C1 segment of cervical spinal cord (tissue), 14 donors: ENCODE measurements around the gene TNNT3.
A peak's percentile ranks its signal among the peaks of the same experiment; 100 is the strongest.

Experiments
- DNase-seq, 14 donors: peaks; one replicate each; lab custom pipeline; 2025; lab: John Stamatoyannopoulos, UW

The TNNT3 gene

GRCh38 chr11:1896923-1897322, 22.6 kb upstream of the TNNT3 start:
- DNase-seq: no peak

- DNase-seq: no peak
Measured at GRCh38 chr11:1899090-1899489, 20.4 kb upstream of the TNNT3 start.

- DNase-seq: no peak
Measured at GRCh38 chr11:1899686-1900085, 19.8 kb upstream of the TNNT3 start.

GRCh38 chr11:1906181-1906580, 13.3 kb upstream of the TNNT3 start:
- DNase-seq: no peak

- no peak for DNase-seq
Measured at GRCh38 chr11:1906611-1907423, 12.7 kb upstream of the TNNT3 start.

- DNase-seq: no peak
Measured at GRCh38 chr11:1908618-1909017, 10.9 kb upstream of the TNNT3 start.

- DNase-seq: no peak
Measured at GRCh38 chr11:1909524-1909923, 10.0 kb upstream of the TNNT3 start.

- DNase-seq: no peak
Measured at GRCh38 chr11:1912289-1912878, 7.1 kb upstream of the TNNT3 start.

- DNase-seq: no peak
Measured at GRCh38 chr11:1913271-1914060, 6.0 kb upstream of the TNNT3 start.

GRCh38 chr11:1915795-1916131, 3.7 kb upstream of the TNNT3 start:
- no peak for DNase-seq

- DNase-seq: no peak
Measured at GRCh38 chr11:1916132-1916985, 3.1 kb upstream of the TNNT3 start.

GRCh38 chr11:1916986-1917522, 2.4 kb upstream of the TNNT3 start:
- no peak for DNase-seq

- no peak for DNase-seq
Measured at GRCh38 chr11:1917523-1918435, 1.7 kb upstream of the TNNT3 start.

GRCh38 chr11:1918436-1919315, 827 bp upstream of the TNNT3 start:
- no peak for DNase-seq

GRCh38 chr11:1920128-1920908, 815 bp downstream of the TNNT3 start:
- no peak for DNase-seq

- DNase-seq: no peak
Measured at GRCh38 chr11:1920909-1921573, 1.5 kb downstream of the TNNT3 start.

GRCh38 chr11:1921574-1922141, 2.2 kb downstream of the TNNT3 start:
- peak in 2 of 14 donors; percentile 16 to 17 for DNase-seq
